Activated CD8-positive, alpha-beta T cell treated with anti-CD3 and anti-CD28 coated beads for 36 hours (primary cell): ENCODE data around the gene PRPF40A. TPM values are rescaled to one million over a fixed set of nuclear protein-coding genes. Genes with fewer than 3 reads are reported as not detected.
A peak's percentile ranks its signal among the peaks of the same experiment; 100 is the strongest.

Source experiments
- ATAC-seq: fragments of 200-7000 bp; cut with Tn5 transposase; one replicate; pipeline ENCODE4 v1.10.0; 2021; ENCODE audit warnings: mild to moderate bottlenecking, moderate library complexity
- CTCF ChIA-PET: fragments of 350-600 bp; sonication (Branson Sonifier 250); formaldehyde crosslinking; loops from one replicate; lab custom pipeline; 2021; ENCODE audit warnings: antibody characterized with exemption; lab: Charles Lee
- POLR2A ChIA-PET: fragments of 350-600 bp; sonication (Branson Sonifier 250); formaldehyde crosslinking; loops from one replicate; lab custom pipeline; 2021; ENCODE audit warnings: antibody characterized with exemption; lab: Charles Lee
- DNase-seq: peaks from one replicate; pipeline ENCODE4 v3.0.0-alpha.2; 2020
- H3K27ac Mint-ChIP-seq: one replicate; pipeline ENCODE4 v1.8.0; 2021; ENCODE audit warnings: mild to moderate bottlenecking, mixed read lengths
- H3K27me3 Mint-ChIP-seq: one replicate; pipeline ENCODE4 v1.8.0; 2021; ENCODE audit warnings: mixed read lengths
- H3K36me3 Mint-ChIP-seq: one replicate; pipeline ENCODE4 v1.8.0; 2021; ENCODE audit warnings: low read depth, mixed read lengths
- H3K4me1 Mint-ChIP-seq: one replicate; pipeline ENCODE4 v1.8.0; 2021; ENCODE audit warnings: low read depth, mixed read lengths
- H3K4me3 Mint-ChIP-seq: one replicate; pipeline ENCODE4 v1.8.0; 2021; ENCODE audit warnings: mild to moderate bottlenecking, moderate library complexity, mixed read lengths
- H3K9me3 Mint-ChIP-seq: one replicate; pipeline ENCODE4 v1.8.0; 2021; ENCODE audit warnings: mixed read lengths
- intact Hi-C: fragments of 100-400 bp; cut with micrococcal nuclease; formaldehyde crosslinking; loops from one replicate; pipeline ENCODE4 v1.10.0; 2022
- total RNA-seq, 2 experiments: library from RNA; stranded (reverse); gene quantifications; one replicate each; pipeline ENCODE4 v1.2.3, GENCODE V29; 2021
- TF ChIP-seq, protein P1 (sequence below): fragments of 200-600 bp; IDR thresholded peaks from one replicate; pipeline ENCODE4 v1.8.0; 2022; ENCODE audit warnings: antibody characterized with exemption, mild to moderate bottlenecking

Gene PRPF40A
- total RNA-seq, 2 experiments from 2014 or later: 145 to 148 TPM

DNA sequence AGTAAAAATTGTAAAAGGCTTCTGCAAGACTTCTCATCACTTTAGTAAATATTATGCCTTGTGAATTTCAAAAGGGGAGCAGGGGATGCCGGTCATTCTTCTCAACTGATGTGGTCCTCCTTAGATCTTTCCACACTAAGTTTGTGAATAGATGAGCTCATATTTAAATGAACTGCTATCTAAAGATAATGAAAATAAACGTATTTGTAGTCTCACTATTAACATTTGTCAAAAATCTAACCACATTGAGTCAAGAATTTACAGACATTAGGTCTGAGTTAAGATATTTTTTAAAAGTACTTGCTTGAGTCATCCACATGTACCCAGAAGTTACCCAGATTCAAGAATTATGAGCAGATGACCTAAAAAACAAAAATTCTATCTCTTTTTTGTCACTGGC, 6.5 kb downstream of the PRPF40A start:
- no peaks in the 10 kb centered on the region for H3K27me3 Mint-ChIP-seq
- H3K4me1 Mint-ChIP-seq: peaks cover 75% of the 10 kb centered on the region
- no peak overlapping the region for H3K27ac Mint-ChIP-seq
- peaks cover 2% of the 10 kb centered on the region for H3K9me3 Mint-ChIP-seq
- intact Hi-C loops: no loop called here
- DNase-seq: no peak
- ChIA-PET POLR2A (no interaction called here), CTCF (no interaction called here)
- ATAC-seq: no peak
- TF ChIP-seq, protein P1, sequence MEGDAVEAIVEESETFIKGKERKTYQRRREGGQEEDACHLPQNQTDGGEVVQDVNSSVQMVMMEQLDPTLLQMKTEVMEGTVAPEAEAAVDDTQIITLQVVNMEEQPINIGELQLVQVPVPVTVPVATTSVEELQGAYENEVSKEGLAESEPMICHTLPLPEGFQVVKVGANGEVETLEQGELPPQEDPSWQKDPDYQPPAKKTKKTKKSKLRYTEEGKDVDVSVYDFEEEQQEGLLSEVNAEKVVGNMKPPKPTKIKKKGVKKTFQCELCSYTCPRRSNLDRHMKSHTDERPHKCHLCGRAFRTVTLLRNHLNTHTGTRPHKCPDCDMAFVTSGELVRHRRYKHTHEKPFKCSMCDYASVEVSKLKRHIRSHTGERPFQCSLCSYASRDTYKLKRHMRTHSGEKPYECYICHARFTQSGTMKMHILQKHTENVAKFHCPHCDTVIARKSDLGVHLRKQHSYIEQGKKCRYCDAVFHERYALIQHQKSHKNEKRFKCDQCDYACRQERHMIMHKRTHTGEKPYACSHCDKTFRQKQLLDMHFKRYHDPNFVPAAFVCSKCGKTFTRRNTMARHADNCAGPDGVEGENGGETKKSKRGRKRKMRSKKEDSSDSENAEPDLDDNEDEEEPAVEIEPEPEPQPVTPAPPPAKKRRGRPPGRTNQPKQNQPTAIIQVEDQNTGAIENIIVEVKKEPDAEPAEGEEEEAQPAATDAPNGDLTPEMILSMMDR: no peak
- H3K36me3 Mint-ChIP-seq: peaks cover 78% of the 10 kb centered on the region
- no peak overlapping the region for H3K4me3 Mint-ChIP-seq

DNA sequence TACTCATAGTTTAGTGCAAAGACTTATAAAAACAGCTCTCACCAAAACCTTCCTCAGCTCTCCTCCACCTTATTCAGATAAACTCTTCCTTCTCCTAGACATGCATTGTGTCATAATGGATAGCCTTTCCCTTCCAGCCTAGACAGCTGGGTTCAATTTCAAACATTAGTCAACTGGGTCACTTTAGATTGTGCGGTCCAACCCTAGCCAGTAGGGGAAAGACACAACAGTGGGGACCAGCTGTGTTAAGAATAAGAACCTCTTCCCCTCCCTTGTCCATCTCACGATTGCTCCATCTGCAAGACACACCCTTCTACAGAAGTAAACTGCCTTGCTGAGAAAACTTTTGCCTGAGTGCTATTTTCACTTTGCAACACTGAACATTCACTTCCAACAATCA, 8.5 kb downstream of the PRPF40A start:
- intact Hi-C loops: no loop called here
- DNase-seq (no peak), ATAC-seq (no peak)
- TF ChIP-seq, protein P1: no peak
- ChIA-PET POLR2A (no interaction called here), CTCF (interaction anchor here (1.0 to 3.1 kb wide), 3 partner anchors 8 to 672 kb away, joined by 3 to 20 read pairs (median 3); partner anchors contain the start of gene PRPF40A)
- Mint-ChIP-seq H3K4me3 (no peak overlapping the region), H3K27ac (no peak overlapping the region), H3K4me1 (peaks cover 81% of the 10 kb centered on the region), H3K9me3 (peaks cover 2% of the 10 kb centered on the region), H3K36me3 (peaks cover 78% of the 10 kb centered on the region), H3K27me3 (no peaks in the 10 kb centered on the region)

DNA sequence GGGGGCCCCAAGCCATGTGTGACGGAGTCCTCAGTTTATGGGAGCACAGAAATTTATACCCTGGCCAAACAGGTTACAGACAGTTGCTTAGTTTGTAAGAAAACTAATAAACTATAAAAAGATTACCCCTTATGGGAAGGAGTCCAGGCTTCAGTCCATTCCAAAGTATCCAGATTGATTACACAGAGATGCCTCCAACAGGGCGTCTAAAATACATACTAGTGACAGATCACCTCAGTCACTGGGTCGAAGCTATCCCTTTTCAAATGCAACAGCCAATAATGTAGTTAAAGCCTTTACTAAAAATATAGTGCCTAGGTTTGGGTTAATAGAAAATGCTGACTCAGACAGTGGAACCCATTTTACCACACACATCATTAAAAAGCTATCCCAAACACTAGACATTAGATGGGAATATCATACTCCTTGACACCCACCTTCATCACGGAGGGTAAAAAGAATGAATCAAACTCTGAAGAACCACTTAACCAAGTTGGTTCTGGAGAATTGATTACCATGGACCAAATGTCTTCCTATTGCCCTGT, 10.7 kb downstream of the PRPF40A start:
- intact Hi-C loops: no loop called here
- ChIA-PET POLR2A (interaction anchor here (5.1 kb wide), 1 partner anchor 10 kb away, joined by 48 read pairs; the partner anchor contains the start of genes ARL6IP6 and PRPF40A), CTCF (interaction anchor here (3.1 kb wide), 1 partner anchor 10 kb away, joined by 20 read pairs; the partner anchor contains the start of gene PRPF40A)
- TF ChIP-seq, protein P1: no peak
- Mint-ChIP-seq H3K9me3 (peaks cover 5% of the 10 kb centered on the region), H3K27ac (no peak overlapping the region), H3K4me3 (no peak overlapping the region), H3K4me1 (peaks cover 73% of the 10 kb centered on the region), H3K27me3 (no peaks in the 10 kb centered on the region), H3K36me3 (peaks cover 82% of the 10 kb centered on the region)
- ATAC-seq (no peak), DNase-seq (no peak)

DNA sequence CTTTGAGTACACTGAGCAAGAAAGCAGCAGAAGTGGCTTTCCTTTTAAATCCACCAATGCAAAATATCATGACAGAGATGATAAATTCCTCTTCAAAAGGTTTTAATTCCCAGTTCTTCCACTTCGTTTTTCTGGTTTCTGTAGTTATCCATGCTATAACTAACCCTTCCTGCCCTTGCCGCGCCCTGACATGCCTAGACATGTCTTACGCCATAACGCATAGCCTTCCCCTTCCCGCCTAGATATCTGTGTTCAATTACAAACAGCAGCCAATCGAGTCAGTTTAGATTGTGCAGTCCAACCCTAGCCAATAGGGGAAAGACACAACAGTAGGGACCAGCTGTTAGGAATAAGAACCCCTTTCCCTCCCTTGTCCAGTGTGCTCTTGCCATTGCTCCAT, 16.1 kb downstream of the PRPF40A start:
- ChIA-PET CTCF (interaction anchor here (2.0 kb wide), 1 partner anchor 14 kb away, joined by 12 read pairs; no protein-coding TSS in a partner anchor), POLR2A (no interaction called here)
- ATAC-seq: no peak
- TF ChIP-seq, protein P1: no peak
- H3K9me3 Mint-ChIP-seq: peaks cover 7% of the 10 kb centered on the region
- no peak overlapping the region for H3K4me3 Mint-ChIP-seq
- H3K27ac Mint-ChIP-seq: peak overlapping the region; percentile 5
- peaks cover 59% of the 10 kb centered on the region for H3K4me1 Mint-ChIP-seq
- H3K27me3 Mint-ChIP-seq: no peaks in the 10 kb centered on the region
- H3K36me3 Mint-ChIP-seq: peaks cover 54% of the 10 kb centered on the region
- intact Hi-C loops: no loop called here
- no peak for DNase-seq

DNA sequence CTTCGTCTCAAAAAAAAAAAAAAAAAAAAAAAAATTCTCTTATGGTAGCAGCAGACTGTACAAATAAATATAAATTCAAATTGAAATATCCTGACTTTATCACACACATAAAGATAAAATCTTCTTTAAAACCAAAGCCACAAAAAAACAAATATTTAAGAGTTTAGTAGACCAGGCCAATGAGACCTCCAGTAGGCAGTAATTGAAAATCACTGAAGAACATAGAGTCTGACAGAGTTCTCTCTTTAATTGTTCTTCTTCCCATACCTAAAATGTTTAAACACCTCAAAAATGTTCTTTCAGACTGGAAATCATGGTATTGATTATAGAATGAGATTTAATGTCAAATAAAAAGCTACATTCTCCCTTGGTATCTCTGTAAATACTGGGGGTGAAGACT, 20.8 kb downstream of the PRPF40A start:
- ATAC-seq: no peak
- TF ChIP-seq, protein P1: no peak
- Mint-ChIP-seq H3K36me3 (peaks cover 25% of the 10 kb centered on the region), H3K9me3 (peaks cover 4% of the 10 kb centered on the region), H3K4me3 (no peak overlapping the region), H3K27me3 (no peaks in the 10 kb centered on the region), H3K4me1 (peaks cover 50% of the 10 kb centered on the region), H3K27ac (no peak overlapping the region)
- intact Hi-C loops: no loop called here
- ChIA-PET CTCF (interaction anchor here (1.6 kb wide), 1 partner anchor 19 kb away, joined by 9 read pairs; no protein-coding TSS in a partner anchor), POLR2A (no interaction called here)
- DNase-seq: no peak
